CD14-positive monocyte (primary cell): ENCODE measurements around the gene ERGIC1. TPM values are rescaled to one million over a fixed set of nuclear protein-coding genes. Genes with fewer than 3 reads are reported as not detected.

Source experiments
- DNase-seq, 3 donors: peaks; one replicate each; pipeline ENCODE4 v3.0.0-alpha.2; 2011 to 2022
- H2AFZ ChIP-seq: 2 replicates; pipeline ENCODE4 v1.6.0; 2012; ENCODE audit warnings: mild to moderate bottlenecking, low read depth, low read length, inconsistent platforms; ENCODE audit not compliant: insufficient read depth, poor library complexity, severe bottlenecking
- H3K27ac ChIP-seq, 2 donors: 1 replicate in 1 of 2; 2 replicates in 1 of 2; pipeline ENCODE4 v1.5.1; 2012 to 2013; ENCODE audit warnings: low read length in 2 of 2, control low read depth in 1 of 2, inconsistent platforms in 1 of 2, low read depth in 1 of 2, mild to moderate bottlenecking in 1 of 2
- H3K27me3 ChIP-seq, 2 donors: one replicate each; pipeline versions ENCODE4 v1.6.0 to v1.6.1; 2011 to 2013; ENCODE audit warnings: low read length in 2 of 2; ENCODE audit not compliant: control insufficient read depth in 2 of 2, insufficient read depth in 2 of 2
- H3K36me3 ChIP-seq, 2 donors: replicated peaks in 1 of 2; 1 replicate in 1 of 2; 2 replicates in 1 of 2; pipeline versions ENCODE4 v1.5.1 to v1.6.1; 2012 to 2013; ENCODE audit warnings: low read length in 2 of 2, control low read depth in 1 of 2, inconsistent platforms in 1 of 2, mild to moderate bottlenecking in 1 of 2; ENCODE audit not compliant: insufficient read depth in 2 of 2, control insufficient read depth in 1 of 2
- H3K4me1 ChIP-seq, 2 donors: 1 replicate in 1 of 2; 2 replicates in 1 of 2; pipeline versions ENCODE4 v1.5.1 to v1.6.1; 2012 to 2013; ENCODE audit warnings: low read length in 2 of 2, control low read depth in 1 of 2, inconsistent platforms in 1 of 2, mild to moderate bottlenecking in 1 of 2, moderate library complexity in 1 of 2; ENCODE audit not compliant: insufficient read depth in 2 of 2, control insufficient read depth in 1 of 2
- H3K4me2 ChIP-seq: replicated peaks from 2 replicates; pipeline ENCODE3; 2012; ENCODE audit warnings: low read length, moderate library complexity, mild to moderate bottlenecking; ENCODE audit not compliant: poor library complexity, severe bottlenecking; ENCODE audit errors: extremely low read depth
- H3K4me3 ChIP-seq, 3 experiments: fragments of 200-600 bp in 1 of 3; sonication (generic) in 1 of 3; replicated peaks in 1 of 3; 1 replicate in 2 of 3; 2 replicates in 1 of 3; pipeline ENCODE4 v1.5.1; 2011 to 2013; ENCODE audit warnings: low read length in 3 of 3, mild to moderate bottlenecking in 3 of 3, control low read depth in 2 of 3, low read depth in 2 of 3, inconsistent platforms in 1 of 3, moderate library complexity in 1 of 3
- H3K79me2 ChIP-seq: 2 replicates; pipeline ENCODE4 v1.6.0; 2012; ENCODE audit warnings: mild to moderate bottlenecking, control low read depth, inconsistent platforms, low read length, moderate library complexity; ENCODE audit not compliant: insufficient read depth
- H3K9ac ChIP-seq: 2 replicates; pipeline ENCODE4 v1.6.0; 2017; ENCODE audit warnings: low read length, mild to moderate bottlenecking; ENCODE audit not compliant: insufficient read depth, poor library complexity, severe bottlenecking
- H3K9me3 ChIP-seq, 2 donors: replicated peaks in 1 of 2; 1 replicate in 1 of 2; 2 replicates in 1 of 2; pipeline versions ENCODE4 v1.5.1 to v1.6.1; 2012 to 2013; ENCODE audit warnings: low read length in 2 of 2, control low read depth in 1 of 2; ENCODE audit not compliant: control insufficient read depth in 1 of 2, insufficient read depth in 1 of 2
- H4K20me1 ChIP-seq: 2 replicates; pipeline ENCODE4 v1.6.0; 2012; ENCODE audit warnings: mild to moderate bottlenecking, low read length, control low read depth, moderate library complexity; ENCODE audit not compliant: insufficient read depth
- H3K27ac Mint-ChIP-seq, 7 donors: one replicate each; pipeline ENCODE4 v1.8.0; 2020; ENCODE audit warnings: mild to moderate bottlenecking in 7 of 7, mixed read lengths in 7 of 7, moderate library complexity in 6 of 7, inconsistent platforms in 2 of 7
- H3K27me3 Mint-ChIP-seq, 3 donors: one replicate each; pipeline ENCODE4 v1.8.0; 2021 to 2022; ENCODE audit warnings: low read depth in 3 of 3, mild to moderate bottlenecking in 3 of 3, mixed read lengths in 3 of 3, moderate library complexity in 3 of 3, inconsistent platforms in 1 of 3
- H3K36me3 Mint-ChIP-seq, 2 donors: one replicate each; pipeline ENCODE4 v1.8.0; 2020; ENCODE audit warnings: mixed read lengths in 2 of 2, inconsistent platforms in 1 of 2, mild to moderate bottlenecking in 1 of 2
- H3K4me1 Mint-ChIP-seq: one replicate; pipeline ENCODE4 v1.8.0; 2020; ENCODE audit warnings: mild to moderate bottlenecking, mixed read lengths
- H3K4me3 Mint-ChIP-seq, 2 donors: one replicate each; pipeline ENCODE4 v1.8.0; 2020; ENCODE audit warnings: mild to moderate bottlenecking in 2 of 2, mixed read lengths in 2 of 2, moderate library complexity in 1 of 2
- H3K9me3 Mint-ChIP-seq, 7 donors: one replicate each; pipeline ENCODE4 v1.8.0; 2020 to 2022; ENCODE audit warnings: mixed read lengths in 7 of 7, mild to moderate bottlenecking in 6 of 7, moderate library complexity in 6 of 7, inconsistent platforms in 2 of 7
- WGBS: methylation state at CpG from one replicate; pipeline ENCODE4 v1.1.5; 2013; ENCODE audit warnings: missing lambda C conversion rate; ENCODE audit not compliant: insufficient coverage; 5-methylcytosine and 5-hydroxymethylcytosine counted together
- intact Hi-C, 2 donors: fragments of 100-400 bp; cut with micrococcal nuclease; formaldehyde crosslinking; loops; one replicate each; pipeline versions ENCODE4 v1.15.0 to v1.15.1; 2023
- polyA plus RNA-seq, 3 donors: library from polyadenylated mRNA; depleted of rRNA in 1 of 3; unstranded in 2 of 3; stranded (reverse) in 1 of 3; fragments of 300-500 nt in 2 of 3; fragments of >200 nt in 1 of 3; fragmentation: Illumina TruSeq in 2 of 3; gene quantifications; 1 replicate in 2 of 3; 2 replicates in 1 of 3; pipeline ENCODE4 v1.2.3, GENCODE V29; 2012 to 2021
- TF ChIP-seq, protein P1 (sequence below): fragments of 200-600 bp; IDR thresholded peaks from one replicate; pipeline ENCODE4 v1.8.0; 2022; ENCODE audit warnings: antibody characterized with exemption, mild to moderate bottlenecking

ERGIC1 gene
- polyA plus RNA-seq, 3 donors: 28.3 to 76.2 (median 34.1) TPM

DNA sequence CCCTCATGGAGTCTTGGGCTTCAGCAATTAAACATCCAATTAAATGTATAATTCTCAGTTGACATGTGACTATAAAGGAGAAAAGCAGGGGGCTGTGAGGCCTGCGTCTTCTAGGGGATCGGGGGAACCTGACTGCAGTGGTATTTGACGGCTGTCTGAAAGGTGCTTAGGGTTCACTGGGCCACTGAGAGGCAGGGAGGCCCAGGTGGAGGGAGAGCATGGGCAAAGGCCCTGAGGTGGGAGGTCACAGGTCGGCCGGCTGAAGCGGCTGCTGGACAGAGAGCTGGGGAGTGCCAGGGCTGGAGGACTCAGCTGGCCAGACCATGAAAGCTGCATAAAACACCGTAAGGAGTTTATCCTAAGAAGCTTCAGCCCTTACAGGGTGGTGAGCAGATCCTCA lies 23.9 kb downstream of the ERGIC1 start:
- H3K27me3 Mint-ChIP-seq: no peaks in the 10 kb centered on the region
- WGBS: 100% methylated on average over 6 of the region's 7 CpGs
- peaks cover 35 to 49% of the 10 kb centered on the region in 2 donors for H3K36me3 Mint-ChIP-seq
- Histone ChIP-seq H3K27me3 (no peaks in the 10 kb centered on the region), H3K4me1 (no peaks in the 10 kb centered on the region), H3K79me2 (no peaks in the 10 kb centered on the region), H3K4me3 (no peak overlapping the region), H3K9me3 (no peaks in the 10 kb centered on the region), H3K36me3 (no peaks in the 10 kb centered on the region), H3K27ac (no peak overlapping the region), H4K20me1 (peaks cover 23% of the 10 kb centered on the region), H2AFZ (no peak overlapping the region), H3K9ac (no peak overlapping the region), H3K4me2 (no peak overlapping the region)
- no peaks in the 10 kb centered on the region for H3K9me3 Mint-ChIP-seq
- H3K27ac Mint-ChIP-seq: peak overlapping the region in 3 of 7 donors; percentile 10 to 66 (median 48)
- no peak overlapping the region for H3K4me3 Mint-ChIP-seq
- TF ChIP-seq, protein P1, sequence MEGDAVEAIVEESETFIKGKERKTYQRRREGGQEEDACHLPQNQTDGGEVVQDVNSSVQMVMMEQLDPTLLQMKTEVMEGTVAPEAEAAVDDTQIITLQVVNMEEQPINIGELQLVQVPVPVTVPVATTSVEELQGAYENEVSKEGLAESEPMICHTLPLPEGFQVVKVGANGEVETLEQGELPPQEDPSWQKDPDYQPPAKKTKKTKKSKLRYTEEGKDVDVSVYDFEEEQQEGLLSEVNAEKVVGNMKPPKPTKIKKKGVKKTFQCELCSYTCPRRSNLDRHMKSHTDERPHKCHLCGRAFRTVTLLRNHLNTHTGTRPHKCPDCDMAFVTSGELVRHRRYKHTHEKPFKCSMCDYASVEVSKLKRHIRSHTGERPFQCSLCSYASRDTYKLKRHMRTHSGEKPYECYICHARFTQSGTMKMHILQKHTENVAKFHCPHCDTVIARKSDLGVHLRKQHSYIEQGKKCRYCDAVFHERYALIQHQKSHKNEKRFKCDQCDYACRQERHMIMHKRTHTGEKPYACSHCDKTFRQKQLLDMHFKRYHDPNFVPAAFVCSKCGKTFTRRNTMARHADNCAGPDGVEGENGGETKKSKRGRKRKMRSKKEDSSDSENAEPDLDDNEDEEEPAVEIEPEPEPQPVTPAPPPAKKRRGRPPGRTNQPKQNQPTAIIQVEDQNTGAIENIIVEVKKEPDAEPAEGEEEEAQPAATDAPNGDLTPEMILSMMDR: no peak
- DNase-seq: no peak
- peaks cover 12% of the 10 kb centered on the region for H3K4me1 Mint-ChIP-seq
- intact Hi-C loops: no loop called here

DNA sequence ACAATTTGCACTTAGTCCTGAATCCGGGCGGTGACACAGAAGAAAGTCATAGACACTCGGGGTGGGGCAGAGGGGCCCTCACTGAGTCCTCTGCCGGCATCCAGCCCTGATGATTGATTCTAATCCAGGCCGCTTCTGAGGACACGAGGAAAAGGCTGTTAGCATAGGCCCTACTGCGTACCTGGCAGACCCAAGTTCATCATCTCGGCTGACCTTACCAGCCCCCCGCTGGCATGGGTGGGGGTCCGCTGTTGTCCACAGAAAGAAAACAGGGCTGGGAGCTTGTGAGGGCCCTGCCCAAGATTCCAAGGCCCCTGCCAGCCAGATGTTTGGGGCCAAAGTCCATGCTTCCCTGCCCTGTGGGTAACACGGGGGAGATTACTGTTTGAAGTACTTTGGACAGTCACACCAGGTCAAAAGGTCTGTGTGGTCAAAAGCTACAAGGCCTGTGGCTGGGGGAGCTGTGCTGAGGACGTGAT lies 24.5 kb downstream of the ERGIC1 start:
- H3K9me3 ChIP-seq: no peaks in the 10 kb centered on the region
- H3K27me3 ChIP-seq: no peaks in the 10 kb centered on the region
- no peak overlapping the region for H3K4me3 ChIP-seq
- H3K4me1 ChIP-seq: no peaks in the 10 kb centered on the region
- H3K79me2 ChIP-seq: no peaks in the 10 kb centered on the region
- Mint-ChIP-seq H3K27me3 (no peaks in the 10 kb centered on the region), H3K9me3 (no peaks in the 10 kb centered on the region), H3K36me3 (peaks cover 38 to 51% of the 10 kb centered on the region in 2 donors), H3K4me3 (no peak overlapping the region), H3K27ac (no peak overlapping the region), H3K4me1 (peaks cover 11% of the 10 kb centered on the region)
- TF ChIP-seq, protein P1: no peak
- intact Hi-C loops: no loop called here
- WGBS: 96% methylated on average over 12 of the region's 12 CpGs
- H2AFZ ChIP-seq: no peak overlapping the region
- H3K27ac ChIP-seq: no peak overlapping the region
- DNase-seq: no peak
- no peak overlapping the region for H3K9ac ChIP-seq
- H3K36me3 ChIP-seq: no peaks in the 10 kb centered on the region
- peaks cover 17% of the 10 kb centered on the region for H4K20me1 ChIP-seq
- no peak overlapping the region for H3K4me2 ChIP-seq
